IgD-negative memory B cell (primary cell): Measurements from ENCODE around the gene OPA1. TPM values are rescaled to one million over a fixed set of nuclear protein-coding genes. Genes with fewer than 3 reads are reported as not detected.

Source experiments
- H3K27ac Mint-ChIP-seq, 3 donors: one replicate each; pipeline ENCODE4 v1.8.0; 2020 to 2022; ENCODE audit warnings: mild to moderate bottlenecking in 3 of 3, mixed read lengths in 3 of 3, moderate library complexity in 1 of 3
- H3K27me3 Mint-ChIP-seq: one replicate; pipeline ENCODE4 v1.8.0; 2021; ENCODE audit warnings: mixed read lengths
- H3K36me3 Mint-ChIP-seq: one replicate; pipeline ENCODE4 v1.8.0; 2020; ENCODE audit warnings: mild to moderate bottlenecking, mixed read lengths
- H3K4me1 Mint-ChIP-seq, 3 donors: one replicate each; pipeline ENCODE4 v1.8.0; 2020 to 2022; ENCODE audit warnings: mixed read lengths in 3 of 3, mild to moderate bottlenecking in 1 of 3
- H3K4me3 Mint-ChIP-seq, 4 donors: one replicate each; pipeline ENCODE4 v1.8.0; 2020 to 2022; ENCODE audit warnings: mild to moderate bottlenecking in 4 of 4, mixed read lengths in 4 of 4, moderate library complexity in 3 of 4
- H3K9me3 Mint-ChIP-seq, 3 donors: one replicate each; pipeline ENCODE4 v1.8.0; 2020 to 2021; ENCODE audit warnings: mixed read lengths in 3 of 3, mild to moderate bottlenecking in 1 of 3
- polyA plus RNA-seq: library from polyadenylated mRNA; unstranded; fragments of 300-500 nt; fragmentation: Illumina TruSeq; gene quantifications from one replicate; pipeline ENCODE4 v1.2.3, GENCODE V29; 2021

The OPA1 gene
- polyA plus RNA-seq, 1 donor from 2014 or later = 22.0 TPM

GRCh38 chr3:193693774-193694173, 100.8 kb downstream of the OPA1 start:
- H3K36me3 Mint-ChIP-seq = peaks cover 5% of the 10 kb centered on the region
- no peaks in the 10 kb centered on the region for H3K27me3 Mint-ChIP-seq
- no peaks in the 10 kb centered on the region for H3K9me3 Mint-ChIP-seq
- H3K27ac Mint-ChIP-seq = peak overlapping the region; percentile 35 to 84 (median 78)
- H3K4me3 Mint-ChIP-seq = peak overlapping the region in 3 of 4 donors; percentile 31 to 79 (median 71)
- peaks cover 11 to 17% (median 13%) of the 10 kb centered on the region in 3 donors for H3K4me1 Mint-ChIP-seq

DNA sequence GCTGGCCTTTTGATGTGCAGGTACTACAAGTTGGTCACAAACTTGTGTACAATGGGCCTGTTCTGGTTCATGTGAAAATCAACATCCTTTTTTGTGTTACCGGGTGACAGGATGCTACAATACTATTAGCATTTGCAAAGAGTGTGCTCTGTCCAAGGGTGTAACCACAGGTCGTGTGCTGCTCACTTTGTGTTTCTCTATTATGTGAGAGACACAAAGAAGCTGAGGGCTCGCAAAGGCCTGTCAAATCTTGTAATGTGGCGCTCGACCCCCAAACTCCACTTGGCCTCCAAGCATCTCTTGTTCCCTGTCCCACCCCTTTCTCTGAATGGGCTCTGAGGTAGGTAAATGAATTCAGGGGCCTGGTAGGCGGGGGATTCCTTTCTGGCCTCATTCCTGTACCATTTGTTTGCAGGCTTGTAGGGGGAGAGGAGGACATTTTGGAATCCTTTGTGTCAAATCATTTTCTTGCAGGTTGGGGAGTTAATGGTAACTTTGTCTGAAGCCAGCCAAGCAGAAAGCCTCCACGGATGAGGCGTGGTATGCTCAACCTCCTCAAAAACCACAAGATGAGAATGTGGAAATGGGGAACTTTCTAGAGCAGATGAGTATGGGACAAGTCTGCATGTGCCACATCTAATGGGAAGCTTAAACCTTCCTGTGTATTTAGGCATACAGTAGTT, 109.1 kb downstream of the OPA1 start:
- no peaks in the 10 kb centered on the region for H3K9me3 Mint-ChIP-seq
- peaks cover 21 to 32% (median 24%) of the 10 kb centered on the region in 3 donors for H3K4me1 Mint-ChIP-seq
- peak overlapping the region in 2 of 3 donors; percentile 49 to 84 for H3K27ac Mint-ChIP-seq
- H3K36me3 Mint-ChIP-seq = peaks cover 11% of the 10 kb centered on the region
- no peaks in the 10 kb centered on the region for H3K27me3 Mint-ChIP-seq
- H3K4me3 Mint-ChIP-seq = peak overlapping the region in 3 of 4 donors; percentile 13 to 88 (median 21)

- Mint-ChIP-seq H3K9me3 (no peaks in the 10 kb centered on the region), H3K27ac (peak overlapping the region in 1 of 3 donors; percentile 49), H3K4me3 (peak overlapping the region in 1 of 4 donors; percentile 9), H3K4me1 (peaks cover 21 to 32% (median 24%) of the 10 kb centered on the region in 3 donors), H3K36me3 (peaks cover 10% of the 10 kb centered on the region), H3K27me3 (no peaks in the 10 kb centered on the region)
Measured at GRCh38 chr3:193702967-193703366, 110.0 kb downstream of the OPA1 start.

DNA sequence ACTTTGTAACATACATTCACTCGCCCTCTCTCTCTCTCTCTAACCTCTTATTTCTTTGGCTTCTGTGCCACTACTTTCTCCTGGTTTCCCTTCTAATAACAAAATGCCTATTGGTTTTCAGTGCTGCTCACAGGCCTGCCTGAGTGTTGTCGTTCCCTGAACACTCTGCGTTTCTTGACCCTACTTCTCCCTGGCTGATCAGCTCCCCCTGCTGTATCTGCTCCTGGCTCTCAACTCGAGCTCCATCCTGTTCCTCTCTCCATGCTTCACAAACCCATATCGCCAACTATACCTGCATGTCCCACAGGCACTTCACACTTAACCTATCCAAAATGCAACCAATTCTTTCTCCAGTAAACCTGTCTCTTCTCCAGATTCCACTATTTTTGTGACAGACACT, 111.4 kb downstream of the OPA1 start:
- Mint-ChIP-seq H3K36me3 (peaks cover 10% of the 10 kb centered on the region), H3K27me3 (no peaks in the 10 kb centered on the region), H3K4me3 (no peak overlapping the region), H3K27ac (no peak overlapping the region), H3K4me1 (peaks cover 21 to 32% (median 24%) of the 10 kb centered on the region in 3 donors), H3K9me3 (no peaks in the 10 kb centered on the region)

GRCh38 chr3:193708270-193708669, 115.3 kb downstream of the OPA1 start:
- Mint-ChIP-seq H3K36me3 (peaks cover 2% of the 10 kb centered on the region), H3K4me3 (no peak overlapping the region), H3K9me3 (no peaks in the 10 kb centered on the region), H3K27ac (no peak overlapping the region), H3K4me1 (peaks cover 3 to 9% (median 3%) of the 10 kb centered on the region in 3 donors), H3K27me3 (no peaks in the 10 kb centered on the region)

DNA sequence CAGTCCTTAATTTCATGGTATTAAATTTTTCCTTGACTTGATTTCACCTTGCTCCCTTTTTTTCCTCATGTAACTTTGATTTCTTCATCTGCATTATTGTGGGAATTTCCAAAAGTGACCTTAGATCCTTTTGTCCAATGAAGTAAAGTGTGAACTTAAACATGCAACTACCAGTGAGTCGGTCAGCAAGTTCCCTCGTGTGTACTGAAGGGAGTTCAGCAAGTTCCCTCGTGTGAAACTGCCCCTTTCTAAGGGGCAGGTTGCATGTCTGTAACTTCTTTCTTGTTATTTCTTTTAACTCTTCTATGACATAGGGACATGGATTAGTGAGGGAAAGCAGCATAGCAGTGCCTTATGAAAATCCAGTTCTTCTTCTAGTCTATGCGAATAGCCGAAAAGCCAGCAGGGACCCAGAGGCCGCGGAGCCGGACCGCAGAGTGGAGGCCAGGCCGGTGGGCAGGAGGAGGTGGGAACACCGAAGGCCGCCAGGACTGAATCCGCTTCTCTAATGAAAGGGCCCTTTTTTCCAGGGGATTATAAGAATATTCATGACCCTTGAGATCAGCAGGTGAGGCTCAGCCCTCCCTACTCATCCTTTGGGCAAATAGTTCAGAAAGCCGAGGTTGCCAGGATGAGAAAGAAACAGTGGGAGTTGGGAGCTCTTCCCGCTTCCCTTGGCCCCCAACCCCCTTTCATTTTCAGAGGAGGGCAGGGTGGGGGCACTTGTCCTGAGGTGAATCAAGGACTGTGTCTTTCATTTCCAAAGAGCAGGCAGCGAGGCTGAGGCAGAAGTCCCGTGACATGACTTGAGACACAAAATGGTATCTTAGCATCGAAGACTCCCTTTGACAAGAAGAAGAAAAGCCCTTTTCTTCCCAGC, 117.5 kb downstream of the OPA1 start:
- Mint-ChIP-seq H3K27ac (no peak overlapping the region), H3K9me3 (peaks cover 0 to 9% (median 8%) of the 10 kb centered on the region in 3 donors), H3K36me3 (peaks cover 2% of the 10 kb centered on the region), H3K27me3 (no peaks in the 10 kb centered on the region), H3K4me3 (no peak overlapping the region), H3K4me1 (peaks cover 0 to 2% (median 2%) of the 10 kb centered on the region in 3 donors)

- H3K4me3 Mint-ChIP-seq = no peak overlapping the region
- no peak overlapping the region for H3K27ac Mint-ChIP-seq
- H3K9me3 Mint-ChIP-seq = peaks cover 0 to 10% (median 8%) of the 10 kb centered on the region in 3 donors
- no peaks in the 10 kb centered on the region for H3K27me3 Mint-ChIP-seq
- H3K4me1 Mint-ChIP-seq = peaks cover 4 to 8% (median 7%) of the 10 kb centered on the region in 3 donors
- H3K36me3 Mint-ChIP-seq = peaks cover 2% of the 10 kb centered on the region
Measured at GRCh38 chr3:193711166-193711485, 118.1 kb downstream of the OPA1 start.

- H3K36me3 Mint-ChIP-seq = peaks cover 2% of the 10 kb centered on the region
Measured at GRCh38 chr3:193711523-193711963, 118.5 kb downstream of the OPA1 start.

GRCh38 chr3:193711964-193712598, 119.1 kb downstream of the OPA1 start:
- Mint-ChIP-seq H3K27ac (no peak overlapping the region), H3K36me3 (peaks cover 2% of the 10 kb centered on the region), H3K4me1 (peaks cover 8 to 15% (median 14%) of the 10 kb centered on the region in 3 donors), H3K4me3 (no peak overlapping the region), H3K27me3 (no peaks in the 10 kb centered on the region), H3K9me3 (peaks cover 0 to 10% (median 8%) of the 10 kb centered on the region in 3 donors)

More at GRCh38 chr3:193711523-193711963, 118.5 kb downstream of the OPA1 start:
- peaks cover 7 to 12% (median 11%) of the 10 kb centered on the region in 3 donors for H3K4me1 Mint-ChIP-seq
- H3K9me3 Mint-ChIP-seq = peaks cover 0 to 10% (median 8%) of the 10 kb centered on the region in 3 donors
- H3K4me3 Mint-ChIP-seq = no peak overlapping the region
- H3K27me3 Mint-ChIP-seq = no peaks in the 10 kb centered on the region
- H3K27ac Mint-ChIP-seq = no peak overlapping the region

DNA sequence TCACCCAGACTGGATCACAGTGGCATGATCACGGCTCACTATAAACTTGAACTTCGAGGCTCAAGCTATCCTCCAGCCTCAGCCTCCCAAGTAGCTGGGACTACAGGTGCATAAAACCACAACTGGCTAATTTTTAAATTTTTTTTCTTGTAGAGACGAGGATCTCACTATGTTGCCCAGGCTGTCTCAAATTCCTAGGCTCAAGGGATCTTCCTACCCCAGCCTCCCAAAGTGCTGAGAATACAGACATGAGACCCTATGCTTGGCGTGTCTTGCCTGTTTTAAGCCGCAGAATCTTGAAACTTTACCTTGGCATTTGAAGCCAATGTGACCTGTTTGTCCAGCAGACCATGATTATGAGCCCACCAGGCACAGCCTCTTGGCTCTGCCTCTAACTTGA, 119.9 kb downstream of the OPA1 start:
- Mint-ChIP-seq H3K36me3 (no peaks in the 10 kb centered on the region), H3K4me3 (no peak overlapping the region), H3K27me3 (no peaks in the 10 kb centered on the region)

DNA sequence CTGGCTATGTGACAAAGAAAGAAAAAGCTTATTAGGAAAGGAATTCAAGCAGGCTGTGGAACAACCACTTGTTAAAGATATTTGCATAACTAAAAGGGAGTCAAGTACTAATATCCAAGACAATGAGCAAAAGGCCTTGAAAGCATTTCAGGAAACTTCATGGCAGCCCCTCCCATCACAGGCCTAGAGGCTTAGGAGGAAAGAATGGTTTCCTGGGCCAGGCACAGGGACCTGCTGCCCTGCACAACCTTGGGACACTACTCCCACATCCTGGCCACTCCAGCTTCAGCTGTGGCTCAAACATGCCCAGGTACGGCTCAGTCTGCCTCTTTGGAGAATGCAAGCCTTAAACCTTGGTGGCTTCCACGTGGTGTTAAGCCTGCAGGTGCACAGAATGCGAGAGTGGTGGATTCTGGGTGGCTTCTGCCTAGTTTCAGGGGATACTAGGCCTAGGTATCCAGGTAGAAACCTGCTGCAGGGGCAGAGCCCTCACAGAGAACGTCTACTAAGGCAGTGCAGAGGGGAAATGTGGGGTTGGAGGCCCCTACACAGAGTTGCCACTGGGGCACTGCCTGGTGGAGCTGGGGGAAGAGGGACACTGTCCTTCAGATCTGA, 121.6 kb downstream of the OPA1 start:
- Mint-ChIP-seq H3K36me3 (no peaks in the 10 kb centered on the region), H3K9me3 (peaks cover 0 to 11% (median 8%) of the 10 kb centered on the region in 3 donors), H3K27ac (no peak overlapping the region), H3K4me3 (peak overlapping the region in 1 of 4 donors; percentile 43), H3K27me3 (no peaks in the 10 kb centered on the region), H3K4me1 (peaks cover 14 to 20% (median 15%) of the 10 kb centered on the region in 3 donors)

More for the DNA sequence above, 119.9 kb downstream of the OPA1 start:
- Mint-ChIP-seq H3K4me1 (peaks cover 14 to 20% (median 15%) of the 10 kb centered on the region in 3 donors), H3K27ac (no peak overlapping the region), H3K9me3 (peaks cover 0 to 10% (median 8%) of the 10 kb centered on the region in 3 donors)

- no peaks in the 10 kb centered on the region for H3K27me3 Mint-ChIP-seq
- H3K4me3 Mint-ChIP-seq = peak overlapping the region in 1 of 4 donors; percentile 35
- H3K27ac Mint-ChIP-seq = peak overlapping the region in 2 of 3 donors; percentile 20 to 82
- no peaks in the 10 kb centered on the region for H3K36me3 Mint-ChIP-seq
- peaks cover 0 to 11% (median 8%) of the 10 kb centered on the region in 3 donors for H3K9me3 Mint-ChIP-seq
- peaks cover 14 to 20% (median 15%) of the 10 kb centered on the region in 3 donors for H3K4me1 Mint-ChIP-seq
Measured at GRCh38 chr3:193716150-193716549, 123.1 kb downstream of the OPA1 start.

DNA sequence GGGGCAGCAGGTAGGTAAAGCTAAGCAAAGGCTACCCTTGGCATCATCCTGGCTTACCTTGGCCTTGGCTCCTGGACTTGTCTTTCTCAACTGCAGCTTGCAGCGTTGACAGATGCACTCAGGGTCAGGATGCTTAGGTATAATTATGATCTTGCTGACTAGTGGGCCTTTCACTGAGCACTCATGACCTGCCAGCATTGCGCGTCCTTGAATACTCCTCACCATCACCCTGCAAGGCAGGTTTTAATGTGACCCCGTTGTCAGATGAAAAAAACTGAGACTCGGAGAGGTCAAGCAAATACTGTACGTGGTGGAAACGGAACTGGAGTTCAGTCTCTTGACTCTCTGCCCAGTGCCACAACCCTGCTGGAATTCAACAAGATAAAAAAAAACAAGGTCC, 126.7 kb downstream of the OPA1 start:
- H3K27ac Mint-ChIP-seq = no peak overlapping the region
- no peaks in the 10 kb centered on the region for H3K36me3 Mint-ChIP-seq
- H3K4me3 Mint-ChIP-seq = no peak overlapping the region
- peaks cover 14 to 20% (median 15%) of the 10 kb centered on the region in 3 donors for H3K4me1 Mint-ChIP-seq
- peaks cover 0 to 5% (median 0%) of the 10 kb centered on the region in 3 donors for H3K9me3 Mint-ChIP-seq
- H3K27me3 Mint-ChIP-seq = peaks cover 3% of the 10 kb centered on the region

GRCh38 chr3:193720169-193720568, 127.2 kb downstream of the OPA1 start:
- H3K4me1 Mint-ChIP-seq = peaks cover 14 to 20% (median 15%) of the 10 kb centered on the region in 3 donors
- H3K27me3 Mint-ChIP-seq = peaks cover 3% of the 10 kb centered on the region
- H3K27ac Mint-ChIP-seq = no peak overlapping the region
- H3K4me3 Mint-ChIP-seq = no peak overlapping the region
- H3K9me3 Mint-ChIP-seq = peaks cover 0 to 5% (median 0%) of the 10 kb centered on the region in 3 donors
- H3K36me3 Mint-ChIP-seq = no peaks in the 10 kb centered on the region
